Measurements from ENCODE around the gene OR4A15. TPM values are rescaled to one million over a fixed set of nuclear protein-coding genes. Genes with fewer than 3 reads are reported as not detected.
A peak's percentile ranks its signal among the peaks of the same experiment; 100 is the strongest.

The OR4A15 gene
- polyA plus RNA-seq (ENCODE audit: insufficient read length in 10 of 10) = not detected
- long read RNA-seq, donor 1 = 0 reads
- long read RNA-seq, donor 2 = 0 reads
- long read RNA-seq, donor 3 = 0 reads
- long read RNA-seq, donor 4 = 0 reads
- long read RNA-seq, donor 5 = 0 reads
- long read RNA-seq, donor 6 = 0 reads
- long read RNA-seq, donor 7 = 0 reads
- long read RNA-seq, donor 8 = 0 reads
- long read RNA-seq, donor 9 = 0 reads

GRCh38 chr11:55367674-55368073 is at the start of gene OR4A15:
OR4A15 (plus strand) TSS chr11:55367974; CDS start chr11:55367974, 0 bp downstream.
- DNase-seq = no peak

DNA sequence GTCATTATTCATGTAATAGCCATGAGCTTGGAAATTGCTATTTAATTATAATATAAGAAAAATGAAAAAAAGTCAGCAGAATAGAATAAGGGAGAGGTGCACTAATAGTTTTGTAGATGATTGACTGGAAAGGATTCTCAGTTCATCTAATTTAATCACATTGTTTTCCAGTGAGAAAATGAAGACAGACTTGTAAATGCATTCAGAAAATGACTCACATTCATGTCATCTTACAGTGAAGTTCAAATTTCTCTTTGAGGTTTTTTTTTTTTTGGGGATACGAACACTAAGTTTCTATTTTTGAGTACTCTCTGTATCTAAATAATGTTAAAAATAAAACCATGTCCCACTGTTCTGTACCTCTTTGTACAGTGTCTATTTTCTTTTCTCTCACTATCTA is 43.3 kb upstream of the OR4A15 start:
- DNase-seq = no peak

GRCh38 chr11:55342901-55343300 is 24.9 kb upstream of the OR4A15 start, which contains the start of gene OR4A16:
OR4A16 (plus strand) TSS chr11:55343201; CDS start chr11:55343201, 0 bp downstream.
- no peak for DNase-seq

GRCh38 chr11:55345306-55345705 is 22.5 kb upstream of the OR4A15 start:
- no peak for DNase-seq

GRCh38 chr11:55349032-55349431 is 18.7 kb upstream of the OR4A15 start:
- DNase-seq = no peak

DNA sequence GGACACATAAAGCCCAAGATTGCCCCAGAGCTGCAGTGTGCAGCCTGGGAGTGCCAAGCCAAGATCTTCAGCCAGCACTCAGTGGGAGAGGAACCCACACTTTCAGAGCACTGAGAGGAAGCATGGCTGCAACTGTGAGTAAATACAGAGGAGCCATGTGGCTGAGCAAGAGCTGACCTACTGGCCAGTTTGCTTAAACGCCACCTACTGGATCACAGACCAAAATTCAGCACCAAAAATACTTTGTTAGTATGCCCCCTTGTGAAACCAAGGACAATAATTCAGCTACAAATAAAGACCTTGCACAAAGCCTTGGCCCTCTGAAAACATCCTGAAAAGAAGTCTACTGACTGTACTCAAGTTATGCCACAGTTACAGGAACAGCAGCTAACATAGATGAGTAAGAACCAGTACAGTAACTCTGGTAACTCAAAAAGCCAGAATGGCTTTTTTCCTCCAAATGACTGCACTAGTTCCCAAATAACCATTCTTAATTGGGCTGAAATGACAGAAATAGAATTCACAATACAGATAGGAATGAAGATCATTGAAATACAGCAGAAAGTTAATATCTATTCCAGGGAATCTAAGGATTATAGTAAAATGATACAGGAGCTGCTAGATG is 10.1 kb upstream of the OR4A15 start:
- no peak for DNase-seq

DNA sequence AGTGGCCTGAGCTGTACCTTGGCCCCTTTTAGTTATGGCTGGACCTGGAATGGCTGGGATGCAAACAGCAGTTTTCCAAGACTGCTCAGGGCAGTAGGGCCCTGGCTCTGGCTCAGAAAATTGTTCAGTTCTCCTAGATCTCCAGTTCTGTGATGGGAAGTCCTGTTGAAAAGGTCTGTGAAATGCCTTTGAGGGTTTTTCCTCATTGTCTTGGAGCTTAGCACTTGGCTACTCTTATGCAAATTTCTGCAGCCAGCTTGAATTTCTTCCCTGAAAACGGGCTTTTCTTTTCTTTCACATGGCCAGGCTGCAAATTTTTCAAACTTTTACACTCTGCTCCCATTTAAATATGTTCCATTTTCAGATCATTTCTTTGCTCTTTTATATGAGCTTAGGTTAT is 33.2 kb downstream of the OR4A15 start:
- DNase-seq = peak in 1 of 3 donors; percentile 1

Other genes with a start within 250 kb of the OR4A15 start
- gene TRIM48, start 105.8 kb upstream of the OR4A15 start, polyA plus RNA-seq (ENCODE audit: insufficient read length in 10 of 10) = not detected
- gene OR4A16, start 24.8 kb upstream of the OR4A15 start, polyA plus RNA-seq (ENCODE audit: insufficient read length in 10 of 10) = not detected
- not detected for gene OR4C15, start 186.5 kb downstream of the OR4A15 start, polyA plus RNA-seq (ENCODE audit: insufficient read length in 10 of 10)
- not detected for gene OR4C16, start 204.2 kb downstream of the OR4A15 start, polyA plus RNA-seq (ENCODE audit: insufficient read length in 10 of 10)
- not detected for gene OR4C11, start 239.7 kb downstream of the OR4A15 start, polyA plus RNA-seq (ENCODE audit: insufficient read length in 10 of 10)

All from muscle of back (tissue), 13 donors.